Subcutaneous adipose tissue (tissue), 4 donors: ENCODE data around the gene MYPOP. TPM values are rescaled to one million over a fixed set of nuclear protein-coding genes. Genes with fewer than 3 reads are reported as not detected.

ENCODE experiments used
- total RNA-seq, 4 donors: library from RNA; depleted of rRNA; stranded (reverse); fragments of >200 nt; gene quantifications; one replicate each; pipeline ENCODE4 v1.1.0, GENCODE V29; 2016
- TF ChIP-seq, protein P1 (sequence below): fragments of 450-650 bp; IDR thresholded peaks from one replicate; pipeline ENCODE4 v1.5.1; 2016; ENCODE audit warnings: low read depth, mild to moderate bottlenecking, control low read depth, antibody characterized with exemption, moderate library complexity

Gene MYPOP
- total RNA-seq, 4 donors from 2014 or later = 1.7 to 3.3 (median 2.5) TPM

- TF ChIP-seq, protein P1, sequence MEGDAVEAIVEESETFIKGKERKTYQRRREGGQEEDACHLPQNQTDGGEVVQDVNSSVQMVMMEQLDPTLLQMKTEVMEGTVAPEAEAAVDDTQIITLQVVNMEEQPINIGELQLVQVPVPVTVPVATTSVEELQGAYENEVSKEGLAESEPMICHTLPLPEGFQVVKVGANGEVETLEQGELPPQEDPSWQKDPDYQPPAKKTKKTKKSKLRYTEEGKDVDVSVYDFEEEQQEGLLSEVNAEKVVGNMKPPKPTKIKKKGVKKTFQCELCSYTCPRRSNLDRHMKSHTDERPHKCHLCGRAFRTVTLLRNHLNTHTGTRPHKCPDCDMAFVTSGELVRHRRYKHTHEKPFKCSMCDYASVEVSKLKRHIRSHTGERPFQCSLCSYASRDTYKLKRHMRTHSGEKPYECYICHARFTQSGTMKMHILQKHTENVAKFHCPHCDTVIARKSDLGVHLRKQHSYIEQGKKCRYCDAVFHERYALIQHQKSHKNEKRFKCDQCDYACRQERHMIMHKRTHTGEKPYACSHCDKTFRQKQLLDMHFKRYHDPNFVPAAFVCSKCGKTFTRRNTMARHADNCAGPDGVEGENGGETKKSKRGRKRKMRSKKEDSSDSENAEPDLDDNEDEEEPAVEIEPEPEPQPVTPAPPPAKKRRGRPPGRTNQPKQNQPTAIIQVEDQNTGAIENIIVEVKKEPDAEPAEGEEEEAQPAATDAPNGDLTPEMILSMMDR = no peak
These were observed 18.0 kb upstream of the MYPOP start for GRCh38 chr19:45920458-45920857.

- TF ChIP-seq, protein P1 = no peak
These were observed 17.3 kb upstream of the MYPOP start for GRCh38 chr19:45919678-45920077.

DNA sequence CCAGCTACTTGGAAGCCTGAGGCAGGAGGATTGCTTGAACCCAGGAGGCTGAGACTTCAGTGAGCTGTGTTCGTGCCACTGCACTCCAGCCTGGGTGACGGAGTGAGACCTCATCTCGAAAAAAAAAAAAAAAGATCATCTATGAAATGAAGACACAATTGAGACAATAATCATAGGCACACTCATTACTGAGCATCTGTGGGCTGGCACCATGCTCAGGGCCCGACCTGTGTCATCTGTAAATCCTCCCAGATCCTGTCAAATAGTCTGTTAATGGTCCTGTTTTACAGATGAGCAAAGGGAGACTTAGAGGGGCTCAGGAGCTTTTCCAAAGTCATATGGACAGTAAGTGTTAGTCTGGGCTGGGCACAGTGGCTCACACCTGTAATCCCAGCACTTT lies 16.3 kb upstream of the MYPOP start:
- TF ChIP-seq, protein P1 = no peak

DNA sequence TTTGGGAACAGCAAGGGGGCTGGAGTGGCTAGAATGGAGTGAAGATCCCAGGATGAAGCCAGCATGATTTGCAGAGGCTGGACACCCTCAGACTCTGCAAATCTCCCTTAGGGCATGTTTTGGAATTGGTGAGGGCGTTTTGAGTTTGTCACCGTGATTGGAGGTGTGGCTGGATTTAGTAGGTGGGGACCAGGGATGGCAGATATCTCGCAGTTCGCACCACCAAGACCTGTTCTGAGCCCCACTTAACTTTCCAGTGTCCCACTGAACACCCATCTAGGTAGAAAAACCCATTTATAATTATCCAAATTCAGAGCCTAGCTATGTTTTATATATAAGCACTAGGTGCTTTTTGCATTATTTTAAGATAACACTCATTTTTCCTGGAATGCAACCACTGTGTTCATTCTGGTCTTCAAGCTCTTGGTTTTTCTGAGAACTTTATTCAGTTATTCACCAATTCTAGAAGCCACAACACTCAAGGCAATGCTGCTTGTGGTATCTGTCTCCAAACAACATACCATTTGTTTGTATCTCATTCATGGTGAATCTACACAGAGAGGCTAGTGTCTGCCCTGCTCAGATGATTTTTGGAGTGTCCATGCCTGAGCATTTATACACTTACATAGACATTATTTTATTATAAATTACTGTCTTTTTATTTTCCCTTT lies 15.1 kb upstream of the MYPOP start:
- TF ChIP-seq, protein P1 = no peak

DNA sequence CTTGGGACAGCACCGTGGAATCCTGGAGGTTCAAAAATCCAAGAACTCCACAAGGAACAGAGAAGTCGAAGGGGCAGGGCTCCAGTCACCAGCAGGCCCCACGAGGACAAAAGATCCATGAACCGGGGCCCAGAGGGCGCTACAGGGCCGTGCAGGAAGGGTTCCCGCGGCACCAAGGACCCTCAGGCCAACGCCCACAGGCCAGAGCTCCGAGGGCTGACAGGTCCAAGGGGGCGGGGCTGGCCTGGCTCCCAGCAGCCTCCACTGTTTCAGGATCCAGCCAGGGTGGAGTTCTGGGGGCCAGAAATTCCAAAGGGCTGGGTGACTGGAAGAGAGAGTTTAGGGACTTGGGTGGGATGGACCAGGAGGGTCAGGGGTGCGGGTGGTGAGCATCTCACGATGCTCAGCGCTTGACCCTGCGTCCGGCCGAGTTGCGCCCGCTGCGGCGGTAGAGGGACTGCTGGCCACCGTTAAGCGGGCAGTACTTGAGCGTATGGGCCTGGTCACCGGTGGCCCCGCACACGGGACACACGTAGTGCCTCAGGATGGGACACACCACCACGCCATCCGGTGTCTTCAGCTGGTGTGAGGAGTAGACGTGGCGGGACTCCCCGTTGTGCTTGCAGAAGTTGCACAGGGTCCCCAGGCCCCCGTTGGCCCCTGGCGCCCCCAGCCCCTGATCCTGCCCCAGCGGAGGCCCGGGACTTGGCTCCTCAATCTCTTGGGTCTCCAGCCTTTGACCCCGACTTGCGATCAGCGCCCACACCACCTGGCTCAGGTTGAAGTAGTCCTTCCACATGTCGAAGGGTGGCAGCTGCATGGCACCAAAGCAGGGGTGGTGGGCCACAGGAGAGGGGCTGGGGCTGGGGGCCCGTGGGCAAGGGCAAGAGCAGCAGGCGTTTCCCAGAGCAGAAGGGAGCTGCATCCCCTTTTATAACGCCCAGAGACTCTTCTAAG lies 11.7 kb upstream of the MYPOP start, which contains the start of gene NANOS2:
TSS of gene NANOS2 (minus strand) at position 905 of the 957 bp plus-strand sequence. CDS start at position 820, 85 bp downstream.
- TF ChIP-seq, protein P1 = no peak

- TF ChIP-seq, protein P1 = no peak
These were observed 8.9 kb upstream of the MYPOP start for GRCh38 chr19:45911291-45911690.

DNA sequence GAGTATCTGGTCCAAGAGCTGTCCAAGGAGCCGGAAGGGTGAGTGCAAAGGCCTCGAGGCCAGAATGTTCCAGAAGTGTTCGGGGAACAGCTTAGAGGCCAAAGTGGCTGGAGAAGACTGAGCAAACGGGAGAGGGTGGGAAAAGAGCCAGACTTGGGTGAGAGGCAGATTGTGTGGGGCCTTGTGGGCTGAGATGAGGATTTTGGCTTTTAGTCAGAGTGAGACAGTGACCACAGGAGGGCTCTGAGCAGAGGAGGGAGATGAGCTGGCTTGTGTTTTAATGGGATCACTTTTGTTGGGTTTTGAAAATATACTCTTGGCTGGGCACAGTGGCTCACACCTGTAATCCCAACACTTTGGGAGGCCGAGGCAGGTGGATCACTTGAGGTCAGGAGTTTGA lies 6.5 kb upstream of the MYPOP start:
- TF ChIP-seq, protein P1 = no peak
